HG02642 (cell line): ENCODE data around the gene CLC.
"Not testable (repeated sequence)": the region's sequence is repeated elsewhere in the genome, so short reads cannot be mapped to it uniquely, and the experiment has no call there.

Source experiments
- ATAC-seq: cut with Tn5 transposase; IDR thresholded peaks from one replicate; pipeline ENCODE4 v1.9.1; 2021; ENCODE audit warnings: mild to moderate bottlenecking; ENCODE audit not compliant: unreplicated experiment, poor library complexity

CLC gene

DNA sequence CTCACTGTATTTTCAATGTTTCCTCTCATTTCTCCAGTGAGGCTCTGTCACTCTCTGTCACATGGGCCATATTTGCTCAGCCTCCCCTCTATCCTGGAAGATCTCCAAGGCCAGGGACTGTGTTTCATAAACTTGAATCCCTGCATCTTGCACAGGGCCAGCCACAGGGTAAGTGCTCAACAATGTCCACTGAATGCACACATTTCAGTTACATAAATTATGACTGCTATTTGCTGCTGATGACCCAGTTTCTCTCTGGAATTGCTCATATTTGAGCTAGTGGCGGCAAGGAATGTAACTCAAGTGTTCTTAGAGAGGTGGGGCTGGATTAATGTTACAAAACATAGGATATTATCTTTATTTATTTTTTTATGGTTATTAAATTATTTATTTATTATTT lies 6.1 kb downstream of the CLC start:
- no peak for ATAC-seq

DNA sequence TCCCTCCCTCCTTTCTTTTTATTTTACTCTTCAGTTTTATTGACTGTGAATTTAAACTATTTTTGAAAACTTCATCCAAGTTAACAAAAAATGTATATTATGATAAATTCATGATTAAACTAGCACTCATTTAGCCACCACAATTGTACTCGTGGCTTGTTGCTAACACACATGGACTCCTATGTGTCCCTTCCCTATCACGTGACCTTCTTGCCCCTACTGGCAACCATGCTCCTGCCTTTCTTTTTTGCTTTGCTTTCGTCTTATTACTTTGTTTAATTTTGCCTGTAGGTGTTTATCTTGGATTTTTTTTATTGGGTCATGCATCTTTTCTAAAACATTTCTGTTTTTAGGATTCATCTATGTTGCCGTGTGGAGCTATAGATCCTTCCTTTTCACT lies 8.2 kb downstream of the CLC start:
- ATAC-seq: no peak

DNA sequence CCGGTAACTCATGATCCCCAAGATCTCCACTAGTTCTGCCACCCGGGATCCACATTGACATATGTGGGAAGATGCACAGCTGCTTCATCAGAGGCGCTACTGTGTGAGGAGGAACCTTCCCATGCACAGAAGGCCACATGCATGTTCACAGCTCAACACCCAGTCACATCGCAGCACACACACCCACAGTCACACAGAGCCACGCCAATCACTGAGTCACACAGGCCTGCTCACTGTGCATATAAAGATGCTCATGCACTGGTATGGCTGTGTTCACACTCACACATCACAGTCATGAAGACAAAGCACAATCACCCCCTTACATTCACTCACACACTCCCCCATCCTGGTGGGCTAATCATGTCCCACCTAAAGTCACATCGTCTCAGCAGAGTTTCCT lies 9.8 kb downstream of the CLC start:
- no peak for ATAC-seq

DNA sequence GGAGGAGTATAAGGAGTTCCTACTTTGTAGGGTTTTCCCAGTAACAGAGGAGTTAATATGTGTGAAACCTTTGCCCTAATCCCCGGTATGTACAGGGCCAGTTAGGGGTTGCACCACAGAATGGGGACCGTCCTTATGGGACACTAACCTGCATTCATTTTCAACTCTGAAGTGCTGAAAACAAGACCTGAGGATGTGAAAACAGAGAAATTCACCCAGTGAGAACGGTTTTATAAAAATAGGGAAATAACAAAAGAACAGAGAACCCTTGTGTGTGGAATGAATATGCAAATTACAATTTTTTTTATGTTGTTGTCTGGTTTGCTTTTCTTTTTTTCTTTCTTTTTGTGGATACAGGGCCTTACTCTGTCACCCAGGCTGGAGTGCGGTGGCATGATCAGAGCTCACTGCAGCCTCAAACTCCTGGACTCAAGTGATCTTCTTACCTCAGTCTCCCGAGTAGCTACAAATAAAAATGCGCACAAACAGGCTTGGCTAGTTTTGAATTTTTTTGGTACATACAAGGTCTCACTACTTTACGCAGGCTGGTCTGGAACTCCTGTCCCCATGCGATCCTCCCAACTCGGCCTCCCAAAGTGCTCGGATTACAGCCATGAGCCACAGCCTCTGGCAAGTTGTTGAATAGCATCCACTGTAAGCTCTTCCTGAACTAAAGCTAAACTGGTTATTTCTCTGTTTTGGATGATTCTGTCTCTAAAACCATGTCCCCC lies 10.6 kb downstream of the CLC start:
- ATAC-seq: no peak

DNA sequence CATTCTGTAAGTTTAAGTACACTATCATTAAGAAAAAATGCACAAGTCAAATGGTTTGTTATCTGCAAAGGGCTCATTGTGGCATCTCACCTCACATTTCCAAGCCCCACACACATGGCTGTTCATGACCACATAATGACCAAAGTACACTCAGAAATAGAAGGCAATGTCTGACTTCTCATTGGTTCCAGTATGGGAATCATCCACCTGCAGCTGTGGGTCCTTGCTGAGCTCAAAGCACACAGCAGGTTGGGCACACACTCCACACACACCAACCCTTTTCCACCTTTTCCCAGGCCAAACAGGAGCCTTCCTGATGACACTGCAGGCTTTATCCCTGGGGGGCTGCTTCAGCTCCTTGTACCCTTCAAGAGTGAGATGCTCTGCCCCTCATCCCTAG lies 11.8 kb downstream of the CLC start:
- no peak for ATAC-seq

DNA sequence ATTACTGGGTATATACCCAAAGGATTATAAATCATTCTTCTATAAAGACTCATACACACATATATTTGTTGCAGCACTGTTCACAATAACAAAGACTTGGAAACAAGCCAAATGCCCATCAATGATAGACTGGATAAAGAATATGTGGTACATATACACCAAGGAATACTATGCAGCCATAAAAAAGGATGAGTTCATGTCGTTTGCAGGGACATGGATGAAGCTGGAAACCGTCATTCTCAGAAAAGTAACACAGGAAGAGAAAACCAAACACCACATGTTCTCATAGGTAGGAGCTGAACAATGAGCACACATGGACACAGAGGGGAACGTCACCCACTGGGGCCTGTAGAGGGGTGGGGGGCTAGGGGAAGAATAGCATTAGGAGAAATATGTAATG lies 17.7 kb downstream of the CLC start:
- not testable (repeated sequence) for ATAC-seq

DNA sequence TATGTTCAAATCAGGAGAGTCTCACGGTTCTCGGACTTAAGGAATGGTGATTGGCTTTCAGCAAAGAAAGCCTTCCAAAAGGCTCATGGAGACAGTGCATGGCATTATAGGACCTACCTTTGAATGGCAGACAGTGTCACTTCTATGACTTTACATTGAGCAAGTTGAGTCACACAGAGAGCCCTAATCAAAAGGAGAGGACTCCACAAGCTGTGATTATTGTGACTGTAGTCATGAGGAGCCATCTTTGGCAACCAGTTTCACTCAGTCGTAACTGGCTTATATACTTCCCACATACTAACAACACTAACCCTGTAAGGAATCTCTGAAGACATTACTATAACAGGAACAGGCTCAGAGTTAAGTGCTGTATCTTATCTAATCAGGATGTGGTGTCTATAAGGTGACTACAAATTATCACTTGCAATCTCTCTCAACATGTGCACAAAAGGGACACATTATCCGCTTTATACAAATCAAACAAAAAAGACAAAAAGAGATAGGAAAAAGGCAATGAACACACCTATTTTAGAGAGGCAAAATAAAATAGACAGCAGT lies 27.4 kb downstream of the CLC start:
- ATAC-seq: no peak

DNA sequence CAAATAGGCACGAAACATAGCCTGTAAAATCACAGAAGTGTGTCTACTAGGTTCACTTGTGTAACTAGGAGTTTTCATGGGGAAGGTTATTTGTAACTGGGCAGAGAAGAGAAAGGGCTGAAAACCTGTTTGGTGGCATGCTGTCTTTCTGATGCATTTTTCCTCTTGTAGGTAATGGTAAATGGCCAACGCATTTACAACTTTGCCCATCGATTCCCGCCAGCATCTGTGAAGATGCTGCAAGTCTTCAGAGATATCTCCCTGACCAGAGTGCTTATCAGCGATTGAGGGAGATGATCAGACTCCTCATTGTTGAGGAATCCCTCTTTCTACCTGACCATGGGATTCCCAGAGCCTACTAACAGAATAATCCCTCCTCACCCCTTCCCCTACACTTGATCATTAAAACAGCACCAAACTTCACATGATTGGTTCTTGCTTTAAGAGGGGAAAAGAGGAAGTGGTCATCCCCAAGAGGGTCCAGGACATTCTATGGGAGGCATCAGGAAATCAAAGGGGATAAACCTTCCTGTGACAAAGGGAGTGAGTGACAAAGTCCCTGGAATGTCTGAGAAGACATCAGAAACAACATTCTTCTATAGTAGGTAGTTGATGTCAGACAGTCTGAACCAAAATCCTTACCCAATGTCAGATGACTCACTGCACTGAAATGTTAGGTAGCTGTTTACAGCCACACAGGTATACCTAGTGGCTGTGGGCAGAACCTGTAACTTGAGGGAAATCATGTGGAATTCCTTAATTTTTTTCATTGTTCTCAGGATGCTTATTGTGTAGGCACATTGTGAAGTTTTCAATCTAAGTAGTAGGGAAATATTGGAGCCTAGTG lies 28.6 kb downstream of the CLC start:
- no peak for ATAC-seq

DNA sequence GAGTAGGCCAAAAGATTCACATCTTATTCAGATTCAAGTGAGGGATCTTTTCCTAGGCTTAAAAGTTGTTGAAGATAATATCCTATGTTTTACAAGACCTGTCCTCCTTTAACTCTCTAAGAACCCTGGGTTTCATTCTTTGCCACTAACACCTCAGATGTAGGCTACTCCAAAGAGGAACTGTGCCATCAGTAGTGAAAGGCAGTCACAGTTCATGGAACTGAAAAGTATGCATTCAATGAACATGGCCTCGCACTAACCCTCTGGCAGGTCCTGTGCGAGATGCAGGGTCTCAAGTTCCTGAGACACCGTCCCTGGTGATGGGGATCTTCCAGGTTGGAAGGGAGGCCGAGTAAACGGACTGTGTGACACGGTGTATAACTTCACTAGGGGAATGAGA lies 29.2 kb downstream of the CLC start:
- no peak for ATAC-seq

DNA sequence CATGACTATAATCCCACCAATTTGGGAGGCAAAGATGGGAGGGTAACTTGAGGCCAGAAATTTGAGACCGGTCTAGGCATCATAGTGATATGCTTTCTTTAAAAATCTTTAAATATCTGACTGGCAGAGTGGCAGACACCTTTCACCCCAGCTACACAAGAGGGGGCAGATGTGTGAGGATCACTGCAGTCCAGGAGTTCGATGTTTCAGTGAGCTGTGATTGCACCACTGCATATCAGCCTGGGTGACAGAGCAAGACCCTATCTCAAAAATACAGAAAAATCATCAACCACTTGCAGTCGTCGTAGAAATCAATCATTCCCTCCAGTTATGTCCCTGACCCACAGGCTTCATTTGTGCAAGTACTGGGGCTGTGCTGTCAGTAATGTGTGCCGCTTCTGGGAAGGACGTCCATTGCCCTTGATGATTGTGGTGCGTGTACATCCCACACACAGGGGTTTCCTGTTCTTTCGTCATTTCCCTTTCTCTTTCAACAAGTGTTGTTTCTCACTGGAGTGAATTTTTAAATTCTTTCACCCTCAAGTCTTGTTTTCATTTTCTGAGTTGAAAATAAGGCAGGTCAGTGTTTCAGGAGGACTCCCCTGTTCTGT lies 32.1 kb downstream of the CLC start:
- ATAC-seq: no peak

DNA sequence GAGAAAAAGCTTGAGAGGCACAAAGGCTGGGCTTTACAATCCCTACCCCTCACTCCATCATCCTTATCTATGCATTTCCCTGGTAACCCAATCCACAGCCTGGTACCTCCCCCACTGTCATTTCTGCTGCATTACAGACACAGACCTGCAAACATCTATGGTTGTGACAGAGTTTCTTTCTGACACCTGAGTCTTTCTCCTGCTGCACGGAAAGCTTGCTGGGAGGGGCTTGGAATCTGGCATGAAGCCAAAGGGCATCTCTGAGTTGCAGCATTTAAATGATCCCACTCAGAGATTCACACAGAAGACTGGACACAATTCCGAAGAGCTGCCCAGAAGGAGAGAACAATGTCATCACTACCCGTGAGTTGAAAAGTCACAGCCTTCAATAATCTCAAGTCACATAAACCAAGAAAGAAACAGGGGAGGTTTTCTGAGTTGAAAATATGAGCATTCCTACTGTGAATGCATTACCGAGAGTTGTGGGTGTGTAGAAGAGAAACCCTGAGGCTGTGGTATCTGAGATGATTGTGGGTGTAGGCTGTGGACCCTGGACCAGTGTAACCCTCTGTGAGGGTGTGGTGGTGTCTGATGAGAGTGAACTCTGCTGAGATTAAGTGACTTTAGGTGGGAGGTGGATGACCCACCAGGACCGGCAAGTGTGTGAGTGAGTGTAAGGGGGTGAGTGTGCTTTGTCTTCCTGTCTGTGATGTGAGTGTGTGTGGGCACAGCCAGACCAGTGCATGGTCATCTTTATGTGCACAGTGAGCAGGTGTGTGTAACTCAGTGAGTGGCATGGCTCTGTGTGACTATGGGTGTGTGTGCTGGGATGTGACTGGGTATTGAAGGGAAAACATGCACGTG lies 33.4 kb downstream of the CLC start, which contains the start of gene LGALS14:
TSS of gene LGALS14 (plus strand) at position 301 of the 864 bp plus-strand sequence. CDS start at position 349, 48 bp downstream.
- no peak for ATAC-seq

DNA sequence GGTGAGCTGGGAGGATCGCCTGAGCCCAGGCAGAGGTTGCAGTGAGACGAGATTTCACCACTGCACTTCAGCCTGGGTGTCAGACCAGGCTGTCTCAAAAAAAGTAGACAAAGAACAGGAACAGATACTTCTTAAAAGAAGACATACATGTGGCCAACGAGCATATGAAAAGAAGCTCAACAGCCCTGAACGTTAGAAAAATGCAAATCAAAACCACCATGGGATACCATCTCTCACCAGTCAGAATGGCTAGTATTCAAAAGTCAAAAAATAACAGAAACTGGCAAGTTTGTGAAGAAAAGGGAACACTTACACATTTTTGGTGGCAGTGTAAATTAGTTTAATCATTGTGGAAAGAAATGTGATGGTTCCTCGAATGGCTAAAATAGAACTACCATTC lies 36.5 kb downstream of the CLC start:
- no peak for ATAC-seq

DNA sequence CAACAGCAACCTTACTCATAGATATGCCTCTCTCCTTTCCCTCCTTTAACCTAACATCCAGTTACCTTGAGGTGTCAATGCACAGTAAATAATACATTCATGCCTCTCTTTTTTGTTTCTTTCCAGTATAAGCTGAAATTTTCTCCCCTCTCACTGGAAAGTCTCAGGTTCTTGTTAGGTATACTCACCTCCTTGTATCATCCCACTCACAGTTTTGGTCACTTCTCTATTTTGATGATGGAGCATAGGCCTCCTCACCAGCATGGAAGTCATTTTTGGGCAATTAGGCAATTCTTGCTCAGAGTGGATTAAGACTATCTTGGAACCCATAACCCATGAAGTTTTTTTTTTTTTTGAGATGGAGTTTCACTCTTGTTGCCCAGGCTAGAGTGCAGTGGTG lies 39.3 kb downstream of the CLC start:
- ATAC-seq: no peak

DNA sequence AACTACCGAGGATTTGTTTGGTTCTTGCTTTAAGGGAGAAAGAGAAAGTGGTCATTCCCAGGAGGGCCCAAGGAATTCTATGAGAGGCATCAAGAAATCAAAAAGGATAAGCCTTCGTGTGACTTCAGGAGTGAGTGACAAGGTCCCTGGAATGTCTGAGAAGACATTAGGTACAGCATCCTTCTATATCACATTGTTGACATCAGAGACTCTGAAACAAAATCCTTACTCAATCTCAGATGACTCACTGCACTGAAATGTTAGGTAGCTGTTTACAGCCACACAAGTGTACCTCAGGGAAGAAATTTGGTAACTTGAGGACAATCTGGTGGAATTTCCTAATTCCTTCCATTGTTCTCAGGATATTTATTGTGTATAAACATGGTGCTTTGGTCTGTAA lies 41.4 kb downstream of the CLC start:
- no peak for ATAC-seq

DNA sequence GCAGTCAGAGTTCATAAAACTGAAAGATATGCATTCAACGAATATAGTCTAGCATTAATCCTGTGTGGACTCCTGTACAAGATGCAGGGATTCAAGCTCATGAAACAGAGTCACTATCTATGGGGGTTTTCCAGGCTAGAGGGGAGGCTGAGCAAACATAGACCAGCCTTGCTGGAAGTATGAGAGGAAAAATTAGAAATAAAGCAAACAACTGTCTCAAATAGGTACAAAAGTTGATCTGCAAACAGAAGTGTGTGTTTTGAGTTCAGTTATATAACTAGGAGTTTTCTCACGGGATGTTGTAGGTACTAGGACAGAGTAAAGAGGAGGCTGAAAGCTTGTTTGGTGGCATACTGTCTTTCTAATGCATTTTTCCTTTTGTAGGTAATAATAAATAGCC lies 42.1 kb downstream of the CLC start:
- no peak for ATAC-seq

DNA sequence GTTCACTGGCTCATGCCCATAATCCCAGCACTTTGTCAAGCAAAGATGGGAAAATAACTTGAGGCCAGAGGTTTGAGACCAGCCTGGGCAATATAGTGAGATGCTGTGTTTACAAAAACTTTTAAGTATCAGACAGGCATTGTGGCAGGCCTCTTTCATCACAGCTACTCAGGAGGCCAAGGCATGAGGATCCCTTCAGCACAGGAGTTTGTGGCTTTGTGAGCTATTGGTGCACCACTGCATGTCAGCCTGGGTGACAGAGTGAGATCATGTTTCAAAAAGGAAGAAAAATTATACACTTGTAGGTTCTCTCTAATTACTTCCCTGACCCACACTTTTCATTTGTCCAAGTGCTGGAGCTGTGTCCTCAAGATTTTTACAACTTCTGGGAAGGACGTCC lies 45.0 kb downstream of the CLC start:
- ATAC-seq: no peak

DNA sequence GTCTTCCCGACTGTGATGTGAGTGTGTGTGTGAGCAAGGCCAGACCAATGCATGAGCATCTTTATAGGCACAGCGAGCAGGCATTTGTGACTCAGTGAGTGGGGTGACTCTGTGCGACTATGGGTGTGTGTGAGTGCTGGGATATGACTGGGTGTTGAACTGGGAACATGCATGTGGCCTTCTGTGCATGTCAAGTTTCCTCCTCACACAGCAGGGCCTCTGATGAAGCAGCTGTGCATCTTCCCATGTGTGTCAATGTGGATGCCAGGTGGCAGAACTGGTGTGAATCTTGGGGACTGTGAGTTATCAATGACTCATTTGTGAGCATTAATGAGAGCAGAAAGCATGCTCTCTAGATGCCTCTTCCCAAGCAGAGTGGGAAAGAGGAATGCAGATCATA lies 45.7 kb downstream of the CLC start:
- no peak for ATAC-seq

DNA sequence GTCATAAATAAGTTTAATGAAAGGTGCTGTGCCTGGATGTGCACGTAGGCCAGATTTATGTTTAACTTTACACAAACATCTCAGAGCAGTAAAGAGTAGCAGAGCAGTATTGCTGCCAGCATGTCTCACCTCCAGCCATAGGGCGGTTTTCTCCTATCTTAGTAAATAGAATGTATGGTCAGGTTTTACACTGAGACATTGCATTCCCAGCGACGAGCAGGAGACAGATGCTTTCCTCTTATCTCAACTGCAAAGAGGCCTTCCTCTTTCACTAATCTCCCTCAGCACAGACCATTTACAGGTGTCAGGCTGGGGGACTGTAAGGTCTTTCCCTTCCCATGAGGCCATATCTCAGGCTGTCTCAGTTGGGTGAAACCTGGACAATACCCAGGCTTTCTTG lies 49.2 kb downstream of the CLC start:
- ATAC-seq: not testable (repeated sequence)

DNA sequence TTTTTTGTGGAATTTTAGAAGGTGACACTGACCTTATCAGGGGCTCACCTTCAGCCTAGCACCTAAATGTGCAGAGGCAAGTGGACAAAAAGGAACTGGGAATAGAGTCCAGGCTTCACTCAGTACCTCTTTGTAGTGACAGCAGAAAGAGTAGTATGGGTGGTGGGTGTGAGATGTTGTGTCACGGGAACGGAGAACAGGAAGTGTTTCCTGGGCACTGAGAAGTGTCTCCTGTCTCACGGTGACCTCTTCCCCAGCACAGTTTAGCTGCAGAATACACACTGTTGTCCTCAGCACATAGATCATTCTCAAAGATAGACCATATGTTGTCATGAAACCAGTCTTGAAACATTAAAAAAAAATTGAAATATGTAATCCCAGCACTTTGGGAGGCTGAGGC lies 51.1 kb downstream of the CLC start:
- no peak for ATAC-seq

DNA sequence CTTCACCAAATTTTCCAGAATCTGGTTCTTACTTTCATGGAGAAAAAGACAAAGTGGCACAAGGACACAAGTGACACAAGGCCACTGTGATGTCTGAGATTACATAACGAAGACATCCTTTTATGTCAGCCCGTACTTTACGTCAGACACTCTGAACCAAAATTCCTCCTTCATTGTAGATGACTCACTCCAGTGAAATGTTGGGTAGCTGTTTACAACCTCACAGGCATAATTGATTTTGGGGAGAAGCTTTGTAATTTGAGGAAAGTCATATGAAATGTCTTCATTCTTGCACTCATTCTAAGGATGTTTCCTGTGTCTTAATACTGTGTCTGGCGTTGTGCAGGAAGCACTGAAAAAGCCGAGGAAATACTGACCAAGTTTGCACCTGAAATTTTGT lies 53.6 kb downstream of the CLC start:
- ATAC-seq: no peak
